Measurements from ENCODE around the gene TTLL13.

DNA sequence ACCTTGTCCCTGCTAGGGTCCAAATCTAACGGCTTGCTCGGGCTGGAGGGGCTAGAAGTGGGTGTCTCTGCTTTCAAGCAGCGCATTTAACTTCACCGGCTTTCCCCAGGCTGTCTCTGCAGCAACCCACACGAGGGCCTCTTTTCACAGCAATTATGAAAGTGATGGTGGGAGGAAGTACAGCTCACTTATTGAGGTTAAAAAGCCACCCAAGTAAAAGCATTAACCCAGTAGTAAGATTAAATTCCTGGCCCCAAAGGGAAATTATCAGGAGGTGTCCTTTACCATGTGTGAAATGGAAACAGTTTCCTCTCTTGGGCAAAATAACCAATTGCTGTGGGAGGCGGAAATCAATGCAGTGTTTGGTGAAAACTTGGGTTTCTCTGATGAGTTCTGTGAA is 57.2 kb downstream of the TTLL13 start:
- no peak for TF ChIP-seq POLR2A (IDR thresholded peaks at IDR 0.05)
- TF ChIP-seq, protein P1, sequence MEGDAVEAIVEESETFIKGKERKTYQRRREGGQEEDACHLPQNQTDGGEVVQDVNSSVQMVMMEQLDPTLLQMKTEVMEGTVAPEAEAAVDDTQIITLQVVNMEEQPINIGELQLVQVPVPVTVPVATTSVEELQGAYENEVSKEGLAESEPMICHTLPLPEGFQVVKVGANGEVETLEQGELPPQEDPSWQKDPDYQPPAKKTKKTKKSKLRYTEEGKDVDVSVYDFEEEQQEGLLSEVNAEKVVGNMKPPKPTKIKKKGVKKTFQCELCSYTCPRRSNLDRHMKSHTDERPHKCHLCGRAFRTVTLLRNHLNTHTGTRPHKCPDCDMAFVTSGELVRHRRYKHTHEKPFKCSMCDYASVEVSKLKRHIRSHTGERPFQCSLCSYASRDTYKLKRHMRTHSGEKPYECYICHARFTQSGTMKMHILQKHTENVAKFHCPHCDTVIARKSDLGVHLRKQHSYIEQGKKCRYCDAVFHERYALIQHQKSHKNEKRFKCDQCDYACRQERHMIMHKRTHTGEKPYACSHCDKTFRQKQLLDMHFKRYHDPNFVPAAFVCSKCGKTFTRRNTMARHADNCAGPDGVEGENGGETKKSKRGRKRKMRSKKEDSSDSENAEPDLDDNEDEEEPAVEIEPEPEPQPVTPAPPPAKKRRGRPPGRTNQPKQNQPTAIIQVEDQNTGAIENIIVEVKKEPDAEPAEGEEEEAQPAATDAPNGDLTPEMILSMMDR (IDR thresholded peaks at IDR 0.05): no peak

Data from right lobe of liver (tissue), 4 donors.